Right lobe of liver (tissue), 6 donors: ENCODE measurements around the gene NOC3L. TPM values are rescaled to one million over a fixed set of nuclear protein-coding genes. Genes with fewer than 3 reads are reported as not detected.
A peak's percentile ranks its signal among the peaks of the same experiment; 100 is the strongest.

ENCODE experiments used
- ATAC-seq, 4 donors: fragments of 200-7000 bp; cut with Tn5 transposase; one replicate each; pipeline ENCODE4 v1.9.1; 2020; ENCODE audit warnings: mild to moderate bottlenecking in 4 of 4, moderate library complexity in 4 of 4
- DNase-seq, 3 donors: peaks; one replicate each; pipeline ENCODE4 v3.0.0-alpha.2; 2020
- H3K27ac ChIP-seq, 3 donors: fragments of 200-600 bp; one replicate each; pipeline ENCODE4 v1.8.0; 2022
- H3K27me3 ChIP-seq, 2 donors: fragments of 200-600 bp; one replicate each; pipeline ENCODE4 v1.8.0; 2022
- H3K36me3 ChIP-seq, 4 donors: fragments of 200-600 bp; sonication (generic) in 1 of 4; one replicate each; pipeline versions ENCODE4 v1.5.1 to v1.8.0; 2017 to 2022; ENCODE audit warnings: control low read depth in 1 of 4
- H3K4me1 ChIP-seq, 4 donors: fragments of 200-600 bp; sonication (generic) in 1 of 4; one replicate each; pipeline versions ENCODE4 v1.5.1 to v1.8.0; 2017 to 2022; ENCODE audit warnings: control low read depth in 1 of 4
- H3K4me3 ChIP-seq, 3 donors: fragments of 200-600 bp; one replicate each; pipeline ENCODE4 v1.8.0; 2022
- H3K9me3 ChIP-seq, 4 donors: fragments of 200-600 bp; sonication (generic) in 1 of 4; one replicate each; pipeline versions ENCODE4 v1.5.1 to v1.8.0; 2017 to 2022; ENCODE audit warnings: control low read depth in 1 of 4
- POLR2A ChIP-seq: fragments of 450-650 bp; IDR thresholded peaks from one replicate; pipeline ENCODE4 v1.6.1; 2017; ENCODE audit warnings: antibody characterized with exemption, mild to moderate bottlenecking
- WGBS: methylation state at CpG from one replicate; pipeline ENCODE4 v1.1.6; 2018; ENCODE audit warnings: low coverage, low lambda C conversion rate; ENCODE audit not compliant: insufficient coverage; ENCODE audit errors: missing lambda C conversion rate; 5-methylcytosine and 5-hydroxymethylcytosine counted together
- intact Hi-C, 2 donors: fragments of 100-400 bp; cut with DNase I; formaldehyde crosslinking; loops; one replicate each; pipeline versions ENCODE4 v1.11.2 to v1.14.1; 2022
- total RNA-seq, 6 experiments: library from RNA; depleted of rRNA in 2 of 6; stranded (reverse); fragments of >200 nt in 2 of 6; fragmentation: NEBNext Ultra II Directional in 3 of 6; extraction: Animal tissue kit (Norgen Biotek cat#: 25700) in 3 of 6; gene quantifications; one replicate each; pipeline versions ENCODE4 v1.1.0 to v1.2.4, GENCODE V29; 2016 to 2023
- TF ChIP-seq, protein P1 (sequence below), 4 donors: fragments of 200-600 bp in 3 of 4; fragments of 450-650 bp in 1 of 4; IDR thresholded peaks; one replicate each; pipeline versions ENCODE4 v1.5.1 to v1.8.0; 2016 to 2022; ENCODE audit warnings: antibody characterized with exemption in 4 of 4, mild to moderate bottlenecking in 2 of 4
- donor health status: DM: no; HTN: yes; CAD: no.
- donor health status: DM: no; HTN: no; CAD: no.
- donor health status: DM: no; HTN: no; CAD: no.
- donor health status: DM: no; HTN: yes; CAD: no.
- donor health status: DM: no; HTN: yes; CAD: no.

The NOC3L gene
- total RNA-seq, 6 experiments from 2014 or later, result 6.2 to 11.2 (median 9.5) TPM

DNA sequence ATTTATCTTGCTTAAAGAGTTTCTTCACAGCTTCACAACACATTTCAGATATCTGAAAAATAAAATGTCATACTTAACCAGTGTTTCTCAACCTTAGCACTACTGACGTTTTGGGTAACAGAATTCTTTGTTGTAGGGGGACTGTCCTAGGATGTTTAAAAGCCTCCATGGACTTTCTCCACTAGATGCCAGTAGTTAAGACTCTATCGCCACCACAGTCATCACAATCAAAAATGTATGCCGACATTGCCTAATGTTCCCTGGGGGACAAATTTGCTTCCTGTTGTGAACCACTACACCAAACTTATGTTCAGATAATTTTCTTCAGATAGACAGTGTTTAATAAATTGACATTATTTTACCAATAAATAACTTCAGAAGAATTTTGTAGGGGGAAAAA, 13.4 kb downstream of the NOC3L start:
- intact Hi-C loops, result no loop called here
- Histone ChIP-seq H3K27ac (no peak overlapping the region), H3K9me3 (no peaks in the 10 kb centered on the region), H3K4me3 (no peak overlapping the region), H3K4me1 (no peaks in the 10 kb centered on the region), H3K27me3 (no peaks in the 10 kb centered on the region), H3K36me3 (peaks cover 6 to 51% (median 11%) of the 10 kb centered on the region in 4 donors)
- TF ChIP-seq, protein P1, sequence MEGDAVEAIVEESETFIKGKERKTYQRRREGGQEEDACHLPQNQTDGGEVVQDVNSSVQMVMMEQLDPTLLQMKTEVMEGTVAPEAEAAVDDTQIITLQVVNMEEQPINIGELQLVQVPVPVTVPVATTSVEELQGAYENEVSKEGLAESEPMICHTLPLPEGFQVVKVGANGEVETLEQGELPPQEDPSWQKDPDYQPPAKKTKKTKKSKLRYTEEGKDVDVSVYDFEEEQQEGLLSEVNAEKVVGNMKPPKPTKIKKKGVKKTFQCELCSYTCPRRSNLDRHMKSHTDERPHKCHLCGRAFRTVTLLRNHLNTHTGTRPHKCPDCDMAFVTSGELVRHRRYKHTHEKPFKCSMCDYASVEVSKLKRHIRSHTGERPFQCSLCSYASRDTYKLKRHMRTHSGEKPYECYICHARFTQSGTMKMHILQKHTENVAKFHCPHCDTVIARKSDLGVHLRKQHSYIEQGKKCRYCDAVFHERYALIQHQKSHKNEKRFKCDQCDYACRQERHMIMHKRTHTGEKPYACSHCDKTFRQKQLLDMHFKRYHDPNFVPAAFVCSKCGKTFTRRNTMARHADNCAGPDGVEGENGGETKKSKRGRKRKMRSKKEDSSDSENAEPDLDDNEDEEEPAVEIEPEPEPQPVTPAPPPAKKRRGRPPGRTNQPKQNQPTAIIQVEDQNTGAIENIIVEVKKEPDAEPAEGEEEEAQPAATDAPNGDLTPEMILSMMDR (IDR thresholded peaks at IDR 0.05), result no peak
- no peak for TF ChIP-seq POLR2A
- no peak for DNase-seq
- no peak for ATAC-seq
- 41% methylated on average over 3 of the region's 3 CpGs for WGBS

DNA sequence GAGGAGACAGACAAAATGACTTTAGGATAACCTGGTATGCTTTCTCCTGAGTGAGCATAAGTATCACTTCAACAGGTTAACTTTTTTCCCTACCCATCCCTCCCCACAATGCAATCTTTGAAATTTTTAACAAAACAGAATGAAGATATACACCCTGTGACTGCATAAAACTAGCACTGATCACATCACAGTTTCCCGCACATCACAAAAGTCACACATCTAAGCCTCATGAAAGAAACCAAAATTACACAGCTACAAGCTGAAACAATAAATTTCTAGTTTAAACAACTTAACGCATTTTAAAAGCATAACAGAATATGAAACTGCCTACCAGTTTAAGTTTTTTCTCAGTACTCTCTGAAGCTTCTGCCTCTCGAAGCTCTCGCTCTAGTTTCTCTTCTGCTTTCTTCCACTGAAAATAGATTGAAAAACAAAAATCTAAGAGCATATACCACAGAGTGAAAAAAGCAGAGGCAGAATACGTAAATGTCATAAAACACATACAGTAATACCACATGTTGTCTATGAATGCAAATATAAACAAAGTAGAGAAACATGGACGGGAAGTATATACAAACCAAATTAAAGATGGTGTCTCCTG, 18.1 kb downstream of the NOC3L start:
- ATAC-seq (peak in 1 of 4 donors; percentile 39), DNase-seq (no peak)
- no peaks in the 10 kb centered on the region for H3K4me1 ChIP-seq
- WGBS, result 76% methylated on average over 6 of the region's 6 CpGs
- no peak for TF ChIP-seq POLR2A
- TF ChIP-seq, protein P1 (IDR thresholded peaks at IDR 0.05), result no peak
- H3K36me3 ChIP-seq, result peaks cover 7 to 46% (median 23%) of the 10 kb centered on the region in 4 donors
- intact Hi-C loops, result no loop called here
- no peak overlapping the region for H3K4me3 ChIP-seq
- H3K27ac ChIP-seq, result no peak overlapping the region
- no peaks in the 10 kb centered on the region for H3K9me3 ChIP-seq
- H3K27me3 ChIP-seq, result no peaks in the 10 kb centered on the region

DNA sequence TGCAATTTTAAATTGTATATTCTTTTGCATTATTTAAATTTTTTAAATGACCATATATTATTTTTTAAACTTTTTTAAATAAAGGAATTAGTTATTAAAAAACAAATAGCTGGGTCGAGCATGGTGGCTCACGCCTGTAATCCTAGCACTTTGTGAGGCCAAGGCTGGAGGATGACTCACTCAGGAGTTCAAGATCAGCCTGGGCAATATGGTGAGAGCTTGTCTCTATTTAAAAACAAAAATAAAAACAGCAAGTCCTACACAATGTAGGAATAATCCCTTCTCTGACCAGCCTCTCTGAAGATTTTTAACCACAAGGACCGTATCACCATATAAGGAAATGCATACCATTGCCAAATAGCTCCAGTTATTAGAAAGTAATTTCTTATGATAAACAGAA, 19.6 kb downstream of the NOC3L start:
- peaks cover 6 to 47% (median 29%) of the 10 kb centered on the region in 4 donors for H3K36me3 ChIP-seq
- no peak overlapping the region for H3K27ac ChIP-seq

DNA sequence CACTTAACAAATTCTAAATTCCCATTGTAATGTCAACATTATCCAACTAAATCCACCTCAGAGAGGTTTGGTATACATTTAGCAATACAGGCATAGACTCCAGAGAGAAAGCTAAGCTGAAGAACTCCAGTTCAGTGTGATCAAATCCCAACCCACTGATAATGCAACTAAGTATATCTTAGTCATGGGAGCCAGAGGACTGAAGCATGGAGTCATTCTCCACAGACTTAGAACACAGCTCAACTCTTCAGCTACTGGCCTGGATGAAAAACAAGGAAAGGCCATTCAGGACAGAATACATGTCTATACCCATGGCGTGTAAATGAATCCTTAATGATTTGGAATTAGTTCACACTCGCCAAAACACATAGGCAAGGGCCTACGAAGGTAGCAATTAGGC, 27.9 kb downstream of the NOC3L start:
- ATAC-seq, result no peak
- Histone ChIP-seq H3K36me3 (peaks cover 8 to 59% (median 31%) of the 10 kb centered on the region in 4 donors), H3K4me1 (no peaks in the 10 kb centered on the region), H3K4me3 (no peak overlapping the region), H3K27ac (no peak overlapping the region), H3K27me3 (no peaks in the 10 kb centered on the region), H3K9me3 (no peaks in the 10 kb centered on the region)
- TF ChIP-seq, protein P1 (IDR thresholded peaks at IDR 0.05), result no peak
- TF ChIP-seq POLR2A, result no peak
- WGBS, result 92% methylated on average over 3 of the region's 3 CpGs
- DNase-seq, result no peak
- intact Hi-C loops, result no loop called here

More for the DNA sequence above, 19.6 kb downstream of the NOC3L start:
- Histone ChIP-seq H3K4me3 (no peak overlapping the region), H3K27me3 (no peaks in the 10 kb centered on the region), H3K4me1 (no peaks in the 10 kb centered on the region), H3K9me3 (no peaks in the 10 kb centered on the region)
- ATAC-seq (no peak), DNase-seq (no peak)
- intact Hi-C loops, result no loop called here
- 93% methylated on average over 3 of the region's 3 CpGs for WGBS
- TF ChIP-seq, protein P1 (IDR thresholded peaks at IDR 0.05), result no peak
- no peak for TF ChIP-seq POLR2A
